Measurements from ENCODE around the gene KRT33B.

KRT33B gene

DNA sequence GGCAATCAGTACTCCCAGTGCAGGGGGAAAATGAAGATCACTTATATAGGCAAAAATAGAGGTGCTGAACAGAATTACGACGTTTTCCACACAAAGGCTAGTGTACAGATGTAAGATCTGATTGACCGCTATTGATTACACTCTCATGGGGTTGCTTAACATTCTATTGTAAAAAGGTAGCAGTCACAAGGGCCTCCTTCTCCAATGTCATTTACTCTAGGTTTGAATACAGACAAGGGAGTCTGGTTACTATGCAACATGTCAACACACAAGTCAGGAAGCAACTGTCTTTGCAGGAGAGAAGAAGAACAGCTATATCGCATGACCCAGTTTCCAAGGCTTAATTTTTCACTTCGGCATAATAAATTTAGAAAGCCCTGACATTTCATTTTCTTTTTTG is 46.9 kb upstream of the KRT33B start:
- Histone ChIP-seq H2AFZ (ENCODE audit: low read depth, low read length) (no peak overlapping the region), H3K9ac (ENCODE audit: low read length) (no peak overlapping the region), H4K91ac (ENCODE audit: low read length) (no peak overlapping the region), H3K36me3 (ENCODE audit: control insufficient read depth in 1 of 2, insufficient read depth in 2 of 2, low read depth in 1 of 2, low read length in 2 of 2) (no peaks in the 10 kb centered on the region), H3K9me3 (ENCODE audit: control insufficient read depth, low read length) (no peaks in the 10 kb centered on the region), H4K8ac (ENCODE audit: low read length) (no peak overlapping the region), H3K23ac (ENCODE audit: low read length in 2 of 2) (no peak overlapping the region), H2BK5ac (ENCODE audit: low read depth, low read length, poor library complexity, severe bottlenecking) (no peak overlapping the region), H3K14ac (ENCODE audit: low read length in 2 of 2) (no peak overlapping the region), H3K4me3 (ENCODE audit: insufficient read depth in 1 of 2, low read depth in 1 of 2, low read length in 2 of 2) (no peak overlapping the region), H3K4me2 (ENCODE audit: low read length, poor library complexity, severe bottlenecking) (no peak overlapping the region), H3K79me1 (replicated peaks; ENCODE audit: low read length, poor library complexity, severe bottlenecking) (no peaks in the 10 kb centered on the region), H3K4me1 (ENCODE audit: control insufficient read depth, insufficient read depth, low read depth, low read length) (peaks cover 18% of the 10 kb centered on the region), H2AK5ac (ENCODE audit: low read length, severe bottlenecking) (no peak overlapping the region), H2BK120ac (ENCODE audit: low read depth, low read length) (no peak overlapping the region), H3K27me3 (ENCODE audit: control insufficient read depth in 1 of 2, insufficient read depth in 1 of 2, low read length in 2 of 2) (peaks cover 0 to 9% of the 10 kb centered on the region in 2 experiments), H2BK15ac (ENCODE audit: low read depth, poor library complexity, severe bottlenecking) (no peak overlapping the region), H3K18ac (ENCODE audit: low read depth in 1 of 2, low read length in 2 of 2) (no peak overlapping the region), H3K27ac (ENCODE audit: low read length, poor library complexity, severe bottlenecking) (peak overlapping the region; percentile 85), H3K4ac (ENCODE audit: low read depth in 1 of 2, low read length in 2 of 2) (no peak overlapping the region), H2BK12ac (ENCODE audit: low read length in 2 of 2) (no peak overlapping the region)
- peak; percentile 29 for DNase-seq
- WGBS, result 100% methylated on average over 3 of the region's 5 CpGs

DNA sequence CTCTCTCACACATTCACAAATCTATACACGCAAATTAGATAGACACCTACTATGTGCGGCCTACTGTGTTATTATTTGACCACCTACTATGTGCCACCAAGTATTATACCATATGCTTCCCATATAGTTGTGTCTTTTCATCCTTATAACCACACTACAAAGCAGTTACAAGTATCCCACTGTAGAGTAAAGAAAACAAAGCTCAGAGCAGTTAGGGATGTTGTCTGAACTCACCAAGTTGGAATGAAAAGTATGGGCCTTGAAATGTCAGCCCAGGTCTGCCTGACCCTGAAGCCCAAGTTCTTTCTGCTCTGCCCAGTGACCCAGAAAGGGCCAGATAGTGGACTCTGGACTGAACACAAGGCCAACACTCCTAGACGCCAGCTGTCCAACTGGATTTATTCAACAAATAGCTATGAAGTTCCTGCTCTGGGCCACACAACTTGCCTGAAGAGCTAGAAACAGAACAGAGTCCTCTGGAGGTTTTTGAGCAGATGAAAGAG is 46.3 kb upstream of the KRT33B start:
- Histone ChIP-seq H4K91ac (ENCODE audit: low read length) (no peak overlapping the region), H2AFZ (ENCODE audit: low read depth, low read length) (no peak overlapping the region), H4K8ac (ENCODE audit: low read length) (no peak overlapping the region), H3K9ac (ENCODE audit: low read length) (no peak overlapping the region), H3K18ac (ENCODE audit: low read depth in 1 of 2, low read length in 2 of 2) (no peak overlapping the region), H2BK12ac (ENCODE audit: low read length in 2 of 2) (no peak overlapping the region), H3K79me1 (replicated peaks; ENCODE audit: low read length, poor library complexity, severe bottlenecking) (no peaks in the 10 kb centered on the region), H3K14ac (ENCODE audit: low read length in 2 of 2) (no peak overlapping the region), H3K4me3 (ENCODE audit: insufficient read depth in 1 of 2, low read depth in 1 of 2, low read length in 2 of 2) (no peak overlapping the region), H2AK5ac (ENCODE audit: low read length, severe bottlenecking) (no peak overlapping the region), H3K4ac (ENCODE audit: low read depth in 1 of 2, low read length in 2 of 2) (no peak overlapping the region), H3K23ac (ENCODE audit: low read length in 2 of 2) (no peak overlapping the region), H2BK5ac (ENCODE audit: low read depth, low read length, poor library complexity, severe bottlenecking) (no peak overlapping the region), H3K4me1 (ENCODE audit: control insufficient read depth, insufficient read depth, low read depth, low read length) (peaks cover 16% of the 10 kb centered on the region), H3K36me3 (ENCODE audit: control insufficient read depth in 1 of 2, insufficient read depth in 2 of 2, low read depth in 1 of 2, low read length in 2 of 2) (no peaks in the 10 kb centered on the region), H2BK120ac (ENCODE audit: low read depth, low read length) (no peak overlapping the region), H3K27ac (ENCODE audit: low read length, poor library complexity, severe bottlenecking) (peak overlapping the region; percentile 85), H3K4me2 (ENCODE audit: low read length, poor library complexity, severe bottlenecking) (no peak overlapping the region), H3K9me3 (ENCODE audit: control insufficient read depth, low read length) (no peaks in the 10 kb centered on the region), H3K27me3 (ENCODE audit: control insufficient read depth in 1 of 2, insufficient read depth in 1 of 2, low read length in 2 of 2) (peaks cover 0 to 9% of the 10 kb centered on the region in 2 experiments), H2BK15ac (ENCODE audit: low read depth, poor library complexity, severe bottlenecking) (peak overlapping the region; percentile 8)
- DNase-seq, result peak; percentile 36
- WGBS, result 79% methylated on average over 3 of the region's 3 CpGs

DNA sequence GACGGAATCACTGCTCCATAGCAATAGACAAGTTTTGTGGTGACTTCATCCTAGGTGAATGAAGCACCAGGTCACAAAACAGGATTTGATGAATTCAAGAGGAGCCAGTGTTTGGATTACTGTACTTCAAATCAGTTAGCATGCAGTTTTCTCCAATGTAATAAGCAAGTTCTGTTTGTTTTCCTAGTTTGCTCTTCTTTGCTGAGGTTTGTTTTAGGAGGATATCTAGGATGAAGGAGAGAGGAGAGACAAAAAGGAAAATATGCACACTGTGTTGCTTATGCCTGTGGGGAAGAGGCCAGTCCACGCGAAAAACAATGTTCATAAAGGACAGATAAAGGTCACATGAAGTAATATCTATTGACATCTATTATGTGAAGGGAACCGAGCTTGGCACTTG is 45.8 kb upstream of the KRT33B start:
- Histone ChIP-seq H2AFZ (ENCODE audit: low read depth, low read length) (no peak overlapping the region), H2BK120ac (ENCODE audit: low read depth, low read length) (no peak overlapping the region), H2BK5ac (ENCODE audit: low read depth, low read length, poor library complexity, severe bottlenecking) (no peak overlapping the region), H4K91ac (ENCODE audit: low read length) (no peak overlapping the region), H3K18ac (ENCODE audit: low read depth in 1 of 2, low read length in 2 of 2) (no peak overlapping the region), H3K4me1 (ENCODE audit: control insufficient read depth, insufficient read depth, low read depth, low read length) (peaks cover 12% of the 10 kb centered on the region), H3K4ac (ENCODE audit: low read depth in 1 of 2, low read length in 2 of 2) (no peak overlapping the region), H2BK12ac (ENCODE audit: low read length in 2 of 2) (no peak overlapping the region), H3K27me3 (ENCODE audit: control insufficient read depth in 1 of 2, insufficient read depth in 1 of 2, low read length in 2 of 2) (peaks cover 0 to 9% of the 10 kb centered on the region in 2 experiments), H3K9ac (ENCODE audit: low read length) (no peak overlapping the region), H3K4me3 (ENCODE audit: insufficient read depth in 1 of 2, low read depth in 1 of 2, low read length in 2 of 2) (no peak overlapping the region), H3K4me2 (ENCODE audit: low read length, poor library complexity, severe bottlenecking) (no peak overlapping the region), H2BK15ac (ENCODE audit: low read depth, poor library complexity, severe bottlenecking) (no peak overlapping the region), H3K23ac (ENCODE audit: low read length in 2 of 2) (no peak overlapping the region), H3K79me1 (replicated peaks; ENCODE audit: low read length, poor library complexity, severe bottlenecking) (no peaks in the 10 kb centered on the region), H3K9me3 (ENCODE audit: control insufficient read depth, low read length) (no peaks in the 10 kb centered on the region), H3K27ac (ENCODE audit: low read length, poor library complexity, severe bottlenecking) (peak overlapping the region; percentile 85), H4K8ac (ENCODE audit: low read length) (no peak overlapping the region), H2AK5ac (ENCODE audit: low read length, severe bottlenecking) (peak overlapping the region; percentile 4), H3K36me3 (ENCODE audit: control insufficient read depth in 1 of 2, insufficient read depth in 2 of 2, low read depth in 1 of 2, low read length in 2 of 2) (no peaks in the 10 kb centered on the region), H3K14ac (ENCODE audit: low read length in 2 of 2) (no peak overlapping the region)
- no peak for DNase-seq
- WGBS, result 90% methylated on average over 2 of the region's 4 CpGs

DNA sequence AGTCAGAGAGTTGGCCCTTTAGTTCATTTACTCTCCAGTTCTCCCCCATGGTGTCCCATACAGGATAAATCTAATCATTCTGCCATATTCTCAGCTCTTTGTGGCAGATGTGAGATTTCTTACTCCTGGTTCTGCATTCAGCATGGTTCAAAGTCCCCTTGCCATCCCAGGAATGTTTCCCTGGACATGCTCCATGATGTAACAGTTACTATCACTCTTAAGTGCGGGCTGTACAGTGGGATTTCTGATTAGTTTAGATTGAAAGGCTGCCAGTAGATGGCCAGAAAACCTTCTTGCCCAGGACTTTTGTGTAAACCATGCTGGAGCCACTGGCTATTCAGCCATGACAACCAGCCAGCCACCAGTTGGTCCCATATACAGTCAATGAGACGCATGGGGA is 44.4 kb upstream of the KRT33B start:
- Histone ChIP-seq H3K14ac (ENCODE audit: low read length in 2 of 2) (no peak overlapping the region), H2BK12ac (ENCODE audit: low read length in 2 of 2) (no peak overlapping the region), H2AK5ac (ENCODE audit: low read length, severe bottlenecking) (peak overlapping the region; percentile 77), H3K79me1 (replicated peaks; ENCODE audit: low read length, poor library complexity, severe bottlenecking) (no peaks in the 10 kb centered on the region), H3K9me3 (ENCODE audit: control insufficient read depth, low read length) (no peaks in the 10 kb centered on the region), H3K18ac (ENCODE audit: low read depth in 1 of 2, low read length in 2 of 2) (no peak overlapping the region), H2BK120ac (ENCODE audit: low read depth, low read length) (no peak overlapping the region), H3K27me3 (ENCODE audit: control insufficient read depth in 1 of 2, insufficient read depth in 1 of 2, low read length in 2 of 2) (peaks cover 0 to 21% of the 10 kb centered on the region in 2 experiments), H2BK15ac (ENCODE audit: low read depth, poor library complexity, severe bottlenecking) (no peak overlapping the region), H3K36me3 (ENCODE audit: control insufficient read depth in 1 of 2, insufficient read depth in 2 of 2, low read depth in 1 of 2, low read length in 2 of 2) (no peaks in the 10 kb centered on the region), H3K23ac (ENCODE audit: low read length in 2 of 2) (no peak overlapping the region), H4K8ac (ENCODE audit: low read length) (no peak overlapping the region), H2AFZ (ENCODE audit: low read depth, low read length) (no peak overlapping the region), H4K91ac (ENCODE audit: low read length) (no peak overlapping the region), H2BK5ac (ENCODE audit: low read depth, low read length, poor library complexity, severe bottlenecking) (no peak overlapping the region), H3K4me2 (ENCODE audit: low read length, poor library complexity, severe bottlenecking) (no peak overlapping the region), H3K4me3 (ENCODE audit: insufficient read depth in 1 of 2, low read depth in 1 of 2, low read length in 2 of 2) (no peak overlapping the region), H3K9ac (ENCODE audit: low read length) (no peak overlapping the region), H3K4me1 (ENCODE audit: control insufficient read depth, insufficient read depth, low read depth, low read length) (peaks cover 10% of the 10 kb centered on the region), H3K27ac (ENCODE audit: low read length, poor library complexity, severe bottlenecking) (peak overlapping the region; percentile 25), H3K4ac (ENCODE audit: low read depth in 1 of 2, low read length in 2 of 2) (no peak overlapping the region)
- no peak for DNase-seq
- WGBS, result 100% methylated on average over 1 of the region's 2 CpGs

Measured in mesenchymal stem cell (in vitro differentiated cells and primary cell).